Testis (tissue), 2 donors: ENCODE measurements around the gene OR5C1.

ENCODE experiments used
- POLR2A ChIP-seq: fragments of 450-650 bp; IDR thresholded peaks from one replicate; pipeline ENCODE4 v1.6.1; 2017; ENCODE audit warnings: antibody characterized with exemption, mild to moderate bottlenecking, moderate library complexity
- TF ChIP-seq, protein P1 (sequence below), 3 experiments: fragments of 450-650 bp in 2 of 3; fragments of 200-600 bp in 1 of 3; sonication (generic) in 1 of 3; IDR thresholded peaks; one replicate each; pipeline ENCODE4 v1.5.1; 2016 to 2019; ENCODE audit warnings: antibody characterized with exemption in 3 of 3, mild to moderate bottlenecking in 2 of 3, moderate library complexity in 1 of 3

DNA sequence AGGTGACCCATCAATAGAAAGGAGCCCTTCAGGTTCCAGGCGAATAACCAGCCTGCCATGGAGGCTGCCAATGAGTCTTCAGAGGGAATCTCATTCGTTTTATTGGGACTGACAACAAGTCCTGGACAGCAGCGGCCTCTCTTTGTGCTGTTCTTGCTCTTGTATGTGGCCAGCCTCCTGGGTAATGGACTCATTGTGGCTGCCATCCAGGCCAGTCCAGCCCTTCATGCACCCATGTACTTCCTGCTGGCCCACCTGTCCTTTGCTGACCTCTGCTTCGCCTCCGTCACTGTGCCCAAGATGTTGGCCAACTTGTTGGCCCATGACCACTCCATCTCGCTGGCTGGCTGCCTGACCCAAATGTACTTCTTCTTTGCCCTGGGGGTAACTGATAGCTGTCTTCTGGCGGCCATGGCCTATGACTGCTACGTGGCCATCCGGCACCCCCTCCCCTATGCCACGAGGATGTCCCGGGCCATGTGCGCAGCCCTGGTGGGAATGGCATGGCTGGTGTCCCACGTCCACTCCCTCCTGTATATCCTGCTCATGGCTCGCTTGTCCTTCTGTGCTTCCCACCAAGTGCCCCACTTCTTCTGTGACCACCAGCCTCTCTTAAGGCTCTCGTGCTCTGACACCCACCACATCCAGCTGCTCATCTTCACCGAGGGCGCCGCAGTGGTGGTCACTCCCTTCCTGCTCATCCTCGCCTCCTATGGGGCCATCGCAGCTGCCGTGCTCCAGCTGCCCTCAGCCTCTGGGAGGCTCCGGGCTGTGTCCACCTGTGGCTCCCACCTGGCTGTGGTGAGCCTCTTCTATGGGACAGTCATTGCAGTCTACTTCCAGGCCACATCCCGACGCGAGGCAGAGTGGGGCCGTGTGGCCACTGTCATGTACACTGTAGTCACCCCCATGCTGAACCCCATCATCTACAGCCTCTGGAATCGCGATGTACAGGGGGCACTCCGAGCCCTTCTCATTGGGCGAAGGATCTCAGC is 11.6 kb downstream of the OR5C1 start, which contains the start of gene OR1K1:
- TF ChIP-seq, protein P1, sequence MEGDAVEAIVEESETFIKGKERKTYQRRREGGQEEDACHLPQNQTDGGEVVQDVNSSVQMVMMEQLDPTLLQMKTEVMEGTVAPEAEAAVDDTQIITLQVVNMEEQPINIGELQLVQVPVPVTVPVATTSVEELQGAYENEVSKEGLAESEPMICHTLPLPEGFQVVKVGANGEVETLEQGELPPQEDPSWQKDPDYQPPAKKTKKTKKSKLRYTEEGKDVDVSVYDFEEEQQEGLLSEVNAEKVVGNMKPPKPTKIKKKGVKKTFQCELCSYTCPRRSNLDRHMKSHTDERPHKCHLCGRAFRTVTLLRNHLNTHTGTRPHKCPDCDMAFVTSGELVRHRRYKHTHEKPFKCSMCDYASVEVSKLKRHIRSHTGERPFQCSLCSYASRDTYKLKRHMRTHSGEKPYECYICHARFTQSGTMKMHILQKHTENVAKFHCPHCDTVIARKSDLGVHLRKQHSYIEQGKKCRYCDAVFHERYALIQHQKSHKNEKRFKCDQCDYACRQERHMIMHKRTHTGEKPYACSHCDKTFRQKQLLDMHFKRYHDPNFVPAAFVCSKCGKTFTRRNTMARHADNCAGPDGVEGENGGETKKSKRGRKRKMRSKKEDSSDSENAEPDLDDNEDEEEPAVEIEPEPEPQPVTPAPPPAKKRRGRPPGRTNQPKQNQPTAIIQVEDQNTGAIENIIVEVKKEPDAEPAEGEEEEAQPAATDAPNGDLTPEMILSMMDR (IDR thresholded peaks at IDR 0.05) = no peak
- no peak for TF ChIP-seq POLR2A
